Mesenchymal stem cell (in vitro differentiated cells and primary cell): ENCODE results near the gene PNLIPRP3.
"Not testable (repeated sequence)": the region's sequence is repeated elsewhere in the genome, so short reads cannot be mapped to it uniquely, and the experiment has no call there.

Experiments used
- DNase-seq: peaks from one replicate; pipeline ENCODE4 v3.0.0-alpha.2; 2013
- H2AFZ ChIP-seq: one replicate; pipeline ENCODE4 v1.6.1; 2013; ENCODE audit warnings: low read depth, mild to moderate bottlenecking, control low read depth, inconsistent platforms, low read length, moderate library complexity
- H2AK5ac ChIP-seq: 2 replicates; pipeline ENCODE4 v1.6.1; 2013; ENCODE audit warnings: low read length, moderate library complexity, mild to moderate bottlenecking, inconsistent platforms; ENCODE audit not compliant: severe bottlenecking
- H2BK120ac ChIP-seq: one replicate; pipeline ENCODE4 v1.6.1; 2013; ENCODE audit warnings: low read depth, mild to moderate bottlenecking, inconsistent platforms, low read length, moderate library complexity
- H2BK12ac ChIP-seq, 2 experiments: one replicate each; pipeline ENCODE4 v1.6.1; 2013; ENCODE audit warnings: inconsistent platforms in 2 of 2, low read length in 2 of 2, mild to moderate bottlenecking in 2 of 2, moderate library complexity in 2 of 2, control low read depth in 1 of 2
- H2BK15ac ChIP-seq: one replicate; pipeline ENCODE4 v1.6.1; 2013; ENCODE audit warnings: mild to moderate bottlenecking, low read depth, inconsistent platforms; ENCODE audit not compliant: poor library complexity, severe bottlenecking
- H2BK5ac ChIP-seq: 2 replicates; pipeline ENCODE4 v1.6.1; 2013; ENCODE audit warnings: low read depth, mild to moderate bottlenecking, low read length, control low read depth, inconsistent platforms; ENCODE audit not compliant: poor library complexity, severe bottlenecking
- H3K14ac ChIP-seq, 2 experiments: one replicate each; pipeline ENCODE4 v1.6.1; 2013; ENCODE audit warnings: inconsistent platforms in 2 of 2, low read length in 2 of 2, control low read depth in 1 of 2, mild to moderate bottlenecking in 1 of 2, moderate library complexity in 1 of 2
- H3K18ac ChIP-seq, 2 experiments: one replicate each; pipeline ENCODE4 v1.6.1; 2013; ENCODE audit warnings: inconsistent platforms in 2 of 2, low read length in 2 of 2, control low read depth in 1 of 2, low read depth in 1 of 2, mild to moderate bottlenecking in 1 of 2
- H3K23ac ChIP-seq, 2 experiments: one replicate each; pipeline ENCODE4 v1.6.1; 2013; ENCODE audit warnings: inconsistent platforms in 2 of 2, low read length in 2 of 2, mild to moderate bottlenecking in 2 of 2, moderate library complexity in 2 of 2, control low read depth in 1 of 2
- H3K27ac ChIP-seq: 2 replicates; pipeline ENCODE4 v1.5.1; 2013; ENCODE audit warnings: mild to moderate bottlenecking, moderate library complexity, low read length, control low read depth, inconsistent platforms; ENCODE audit not compliant: poor library complexity, severe bottlenecking
- H3K27me3 ChIP-seq, 2 experiments: 2 replicates each; pipeline versions ENCODE4 v1.6.1 to v1.7.0; 2013; ENCODE audit warnings: low read length in 2 of 2, mild to moderate bottlenecking in 2 of 2, moderate library complexity in 2 of 2, control low read depth in 1 of 2, inconsistent platforms in 1 of 2; ENCODE audit not compliant: control insufficient read depth in 1 of 2, insufficient read depth in 1 of 2
- H3K36me3 ChIP-seq, 2 experiments: 2 replicates each; pipeline versions ENCODE4 v1.6.1 to v1.7.0; 2013; ENCODE audit warnings: low read length in 2 of 2, control low read depth in 1 of 2, inconsistent platforms in 1 of 2, low read depth in 1 of 2, mild to moderate bottlenecking in 1 of 2; ENCODE audit not compliant: insufficient read depth in 2 of 2, control insufficient read depth in 1 of 2
- H3K4ac ChIP-seq, 2 experiments: one replicate each; pipeline ENCODE4 v1.6.1; 2013; ENCODE audit warnings: inconsistent platforms in 2 of 2, low read length in 2 of 2, mild to moderate bottlenecking in 2 of 2, moderate library complexity in 2 of 2, control low read depth in 1 of 2, low read depth in 1 of 2
- H3K4me1 ChIP-seq: 2 replicates; pipeline ENCODE4 v1.6.1; 2013; ENCODE audit warnings: low read depth, low read length, control low read depth; ENCODE audit not compliant: control insufficient read depth, insufficient read depth
- H3K4me2 ChIP-seq: 2 replicates; pipeline ENCODE4 v1.6.1; 2013; ENCODE audit warnings: low read length, mild to moderate bottlenecking, inconsistent platforms; ENCODE audit not compliant: poor library complexity, severe bottlenecking
- H3K4me3 ChIP-seq, 2 experiments: 2 replicates each; pipeline versions ENCODE4 v1.5.1 to v1.7.0; 2013; ENCODE audit warnings: low read length in 2 of 2, mild to moderate bottlenecking in 2 of 2, control low read depth in 1 of 2, low read depth in 1 of 2; ENCODE audit not compliant: insufficient read depth in 1 of 2
- H3K79me1 ChIP-seq: replicated peaks from 2 replicates; pipeline ENCODE4 v1.6.1; 2013; ENCODE audit warnings: mild to moderate bottlenecking, control low read depth, low read length, inconsistent platforms; ENCODE audit not compliant: poor library complexity, severe bottlenecking
- H3K9ac ChIP-seq: 2 replicates; pipeline ENCODE4 v1.7.0; 2013; ENCODE audit warnings: mild to moderate bottlenecking, low read length, moderate library complexity
- H3K9me3 ChIP-seq: 2 replicates; pipeline ENCODE4 v1.7.0; 2013; ENCODE audit warnings: mild to moderate bottlenecking, low read length; ENCODE audit not compliant: control insufficient read depth
- H4K8ac ChIP-seq: one replicate; pipeline ENCODE4 v1.6.1; 2013; ENCODE audit warnings: inconsistent platforms, mild to moderate bottlenecking, low read length, moderate library complexity
- H4K91ac ChIP-seq: one replicate; pipeline ENCODE4 v1.6.1; 2013; ENCODE audit warnings: mild to moderate bottlenecking, low read length, inconsistent platforms
- WGBS: methylation state at CpG from one replicate; pipeline ENCODE4 v1.1.7; 2013; ENCODE audit warnings: mixed read lengths; 5-methylcytosine and 5-hydroxymethylcytosine counted together

The PNLIPRP3 gene

GRCh38 chr10:116393246-116393831 lies 34.3 kb upstream of the PNLIPRP3 start:
- H2AK5ac ChIP-seq, H3K4me1 ChIP-seq, H2BK120ac ChIP-seq, H3K4me3 ChIP-seq, H3K9me3 ChIP-seq, H2BK15ac ChIP-seq, H3K4me2 ChIP-seq, H3K79me1 ChIP-seq, H3K9ac ChIP-seq, H3K4ac ChIP-seq, H3K36me3 ChIP-seq, H2BK5ac ChIP-seq, H3K27me3 ChIP-seq, H3K27ac ChIP-seq, H3K18ac ChIP-seq, H3K23ac ChIP-seq, H4K91ac ChIP-seq, DNase-seq, H2AFZ ChIP-seq, H2BK12ac ChIP-seq, H4K8ac ChIP-seq, H3K14ac ChIP-seq: not testable (repeated sequence)
- 95% methylated on average over 39 of the region's 43 CpGs for WGBS

DNA sequence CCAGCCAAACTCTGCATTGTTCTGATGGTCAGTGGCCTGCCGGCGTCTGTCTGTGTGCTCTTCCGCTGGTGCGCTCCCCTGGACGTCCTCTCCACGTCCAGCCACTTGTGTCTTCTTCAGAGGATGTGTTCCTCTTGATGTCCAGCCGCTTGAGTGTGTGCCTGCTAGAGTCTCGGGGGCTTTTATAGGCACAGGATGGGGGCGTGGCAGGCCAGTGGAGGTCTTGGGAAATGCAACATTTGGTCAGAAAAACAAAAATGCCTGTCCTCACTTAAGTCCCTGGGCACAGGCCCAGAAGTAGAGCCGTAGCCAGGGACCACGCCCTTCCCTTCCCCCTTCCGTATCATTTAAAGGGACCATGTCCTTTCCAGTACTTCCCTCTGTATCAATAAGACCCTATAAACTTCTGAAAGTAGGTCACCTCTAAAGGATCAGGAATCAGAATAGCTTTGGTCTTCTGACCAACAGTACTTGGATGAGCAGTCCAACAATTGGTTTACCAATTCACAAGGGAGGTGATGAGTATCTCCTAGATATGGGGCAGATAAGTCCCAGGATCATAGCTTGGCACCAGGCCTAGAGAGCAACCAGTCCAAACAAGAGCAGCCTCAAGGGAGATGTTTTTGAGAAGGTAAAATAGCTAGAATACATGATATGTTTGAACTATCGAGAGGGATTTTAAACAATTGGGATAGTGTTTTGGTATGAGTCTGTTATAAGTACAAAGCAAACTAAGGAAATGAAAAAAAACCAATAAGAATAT lies 32.2 kb upstream of the PNLIPRP3 start:
- H2BK15ac ChIP-seq = no peak overlapping the region
- no peak overlapping the region for H3K4me2 ChIP-seq
- no peak overlapping the region for H2BK12ac ChIP-seq
- no peaks in the 10 kb centered on the region for H3K27me3 ChIP-seq
- no peak overlapping the region for H2AK5ac ChIP-seq
- H4K91ac ChIP-seq = no peak overlapping the region
- no peak overlapping the region for H3K27ac ChIP-seq
- peak overlapping the region in 1 of 2 experiments; percentile 45 for H3K4me3 ChIP-seq
- WGBS = 77% methylated on average over 13 of the region's 13 CpGs
- no peaks in the 10 kb centered on the region for H3K4me1 ChIP-seq
- H3K18ac ChIP-seq = no peak overlapping the region
- no peak for DNase-seq
- no peaks in the 10 kb centered on the region for H3K79me1 ChIP-seq
- H4K8ac ChIP-seq = no peak overlapping the region
- H2AFZ ChIP-seq = no peak overlapping the region
- H2BK5ac ChIP-seq = no peak overlapping the region
- no peak overlapping the region for H3K14ac ChIP-seq
- H3K9ac ChIP-seq = no peak overlapping the region
- no peak overlapping the region for H3K23ac ChIP-seq
- H3K4ac ChIP-seq = no peak overlapping the region
- no peak overlapping the region for H2BK120ac ChIP-seq
- H3K9me3 ChIP-seq = no peaks in the 10 kb centered on the region
- no peaks in the 10 kb centered on the region for H3K36me3 ChIP-seq

DNA sequence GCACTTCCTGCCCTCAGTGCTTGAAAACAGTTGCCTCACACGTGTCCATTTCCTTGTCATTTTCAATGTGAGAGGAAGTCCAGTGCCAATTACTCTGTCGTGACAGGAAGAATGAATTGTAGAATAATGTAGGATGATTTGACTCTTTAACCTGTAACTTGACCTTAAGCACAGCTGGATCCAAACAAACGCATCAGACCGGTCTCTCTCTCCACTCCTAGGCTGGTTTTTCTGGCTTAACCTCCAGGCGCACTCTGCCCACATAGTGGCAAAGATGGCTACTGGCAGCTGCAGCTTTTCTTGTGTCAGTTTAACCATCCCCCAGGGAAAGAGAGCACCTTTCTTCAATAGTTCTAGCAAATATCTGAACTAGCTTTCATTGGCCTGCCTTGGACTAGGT lies 29.4 kb upstream of the PNLIPRP3 start:
- no peak overlapping the region for H2BK5ac ChIP-seq
- H3K23ac ChIP-seq = no peak overlapping the region
- no peak overlapping the region for H3K9ac ChIP-seq
- no peak overlapping the region for H3K14ac ChIP-seq
- H3K27me3 ChIP-seq = no peaks in the 10 kb centered on the region
- H3K4me3 ChIP-seq = no peak overlapping the region
- no peak overlapping the region for H3K18ac ChIP-seq
- no peak for DNase-seq
- H2BK15ac ChIP-seq = no peak overlapping the region
- H3K4me2 ChIP-seq = no peak overlapping the region
- no peak overlapping the region for H2AK5ac ChIP-seq
- no peaks in the 10 kb centered on the region for H3K79me1 ChIP-seq
- no peak overlapping the region for H2BK12ac ChIP-seq
- WGBS = 50% methylated on average over 5 of the region's 5 CpGs
- H4K8ac ChIP-seq = no peak overlapping the region
- no peak overlapping the region for H3K27ac ChIP-seq
- H2BK120ac ChIP-seq = no peak overlapping the region
- H3K4ac ChIP-seq = no peak overlapping the region
- H2AFZ ChIP-seq = no peak overlapping the region
- no peaks in the 10 kb centered on the region for H3K36me3 ChIP-seq
- H4K91ac ChIP-seq = no peak overlapping the region
- H3K9me3 ChIP-seq = no peaks in the 10 kb centered on the region
- H3K4me1 ChIP-seq = no peaks in the 10 kb centered on the region

GRCh38 chr10:116402858-116403257 lies 24.8 kb upstream of the PNLIPRP3 start:
- H2BK120ac ChIP-seq = no peak overlapping the region
- no peak overlapping the region for H3K4ac ChIP-seq
- no peaks in the 10 kb centered on the region for H3K36me3 ChIP-seq
- H3K9ac ChIP-seq = no peak overlapping the region
- H3K27ac ChIP-seq = no peak overlapping the region
- no peak overlapping the region for H2AFZ ChIP-seq
- H3K79me1 ChIP-seq = no peaks in the 10 kb centered on the region
- no peak overlapping the region for H3K4me3 ChIP-seq
- no peak overlapping the region for H3K14ac ChIP-seq
- DNase-seq = no peak
- H2BK5ac ChIP-seq = no peak overlapping the region
- 77% methylated on average over 3 of the region's 3 CpGs for WGBS
- no peak overlapping the region for H3K23ac ChIP-seq
- no peak overlapping the region for H3K18ac ChIP-seq
- H3K27me3 ChIP-seq = no peaks in the 10 kb centered on the region
- no peak overlapping the region for H4K8ac ChIP-seq
- H2BK15ac ChIP-seq = no peak overlapping the region
- H3K4me1 ChIP-seq = no peaks in the 10 kb centered on the region
- H3K4me2 ChIP-seq = no peak overlapping the region
- no peaks in the 10 kb centered on the region for H3K9me3 ChIP-seq
- no peak overlapping the region for H2AK5ac ChIP-seq
- H4K91ac ChIP-seq = no peak overlapping the region
- no peak overlapping the region for H2BK12ac ChIP-seq
